HFF-Myc (cell line): ENCODE results near the gene CPSF4L.

Source experiments
- DNase-seq: peaks from one replicate; pipeline ENCODE4 v3.0.0-alpha.2; 2011; ENCODE audit warnings: low read depth; ENCODE audit errors: extremely low read depth
- H3K4me3 ChIP-seq: replicated peaks from 2 replicates; pipeline ENCODE4 v1.5.1; 2011; ENCODE audit warnings: low read depth, mild to moderate bottlenecking, control low read depth, low read length
- TF ChIP-seq, protein P1 (sequence below): IDR thresholded peaks from 2 replicates; pipeline ENCODE4 v1.5.1; 2012; ENCODE audit warnings: mild to moderate bottlenecking, low read depth, low read length, control low read depth; ENCODE audit errors: missing control alignments

CPSF4L gene

DNA sequence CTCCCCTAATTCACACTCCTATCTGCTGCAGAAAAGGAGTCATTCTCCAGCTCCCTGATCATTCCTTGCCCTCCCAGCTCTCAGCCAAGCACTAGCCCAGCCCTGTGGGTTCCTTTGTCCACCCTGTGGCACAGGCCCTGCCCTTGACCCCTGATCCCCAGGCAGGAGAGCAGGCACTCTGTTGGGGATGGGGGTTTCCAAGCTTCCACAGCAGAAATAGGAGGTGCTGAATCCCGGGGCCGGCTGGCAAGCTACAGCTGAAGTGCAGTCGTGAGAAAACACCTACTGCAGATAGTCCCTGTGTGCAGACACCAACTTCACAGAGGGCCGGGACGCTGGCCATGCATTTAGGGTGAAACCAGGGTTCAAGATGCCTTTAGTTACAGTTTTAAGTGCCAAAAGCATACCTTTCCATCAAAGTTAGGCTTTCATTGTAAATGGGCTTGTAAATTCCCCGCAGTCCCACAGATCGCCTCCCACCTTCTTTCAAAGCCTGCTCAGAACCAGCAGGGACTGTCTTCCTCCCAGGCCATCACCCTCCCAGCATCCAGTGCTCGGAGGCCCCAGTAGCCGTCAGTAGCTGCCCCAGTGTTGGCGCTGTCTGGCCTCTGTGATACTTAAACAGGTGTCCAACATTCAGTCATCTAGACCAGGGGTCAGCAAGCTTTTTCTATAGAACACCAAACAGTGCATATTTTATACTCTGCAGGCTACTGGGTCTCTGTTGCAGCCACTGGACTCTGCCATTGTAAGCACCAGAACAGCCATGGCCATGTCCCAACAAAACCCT, 10.6 kb downstream of the CPSF4L start:
- DNase-seq, result no peak
- H3K4me3 ChIP-seq, result no peak overlapping the region
- TF ChIP-seq, protein P1, sequence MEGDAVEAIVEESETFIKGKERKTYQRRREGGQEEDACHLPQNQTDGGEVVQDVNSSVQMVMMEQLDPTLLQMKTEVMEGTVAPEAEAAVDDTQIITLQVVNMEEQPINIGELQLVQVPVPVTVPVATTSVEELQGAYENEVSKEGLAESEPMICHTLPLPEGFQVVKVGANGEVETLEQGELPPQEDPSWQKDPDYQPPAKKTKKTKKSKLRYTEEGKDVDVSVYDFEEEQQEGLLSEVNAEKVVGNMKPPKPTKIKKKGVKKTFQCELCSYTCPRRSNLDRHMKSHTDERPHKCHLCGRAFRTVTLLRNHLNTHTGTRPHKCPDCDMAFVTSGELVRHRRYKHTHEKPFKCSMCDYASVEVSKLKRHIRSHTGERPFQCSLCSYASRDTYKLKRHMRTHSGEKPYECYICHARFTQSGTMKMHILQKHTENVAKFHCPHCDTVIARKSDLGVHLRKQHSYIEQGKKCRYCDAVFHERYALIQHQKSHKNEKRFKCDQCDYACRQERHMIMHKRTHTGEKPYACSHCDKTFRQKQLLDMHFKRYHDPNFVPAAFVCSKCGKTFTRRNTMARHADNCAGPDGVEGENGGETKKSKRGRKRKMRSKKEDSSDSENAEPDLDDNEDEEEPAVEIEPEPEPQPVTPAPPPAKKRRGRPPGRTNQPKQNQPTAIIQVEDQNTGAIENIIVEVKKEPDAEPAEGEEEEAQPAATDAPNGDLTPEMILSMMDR, result no peak

GRCh38 chr17:73249700-73250099, 12.0 kb downstream of the CPSF4L start:
- H3K4me3 ChIP-seq, result no peak overlapping the region
- TF ChIP-seq, protein P1, result no peak
- DNase-seq, result no peak

GRCh38 chr17:73248532-73248931, 13.1 kb downstream of the CPSF4L start:
- DNase-seq, result no peak
- TF ChIP-seq, protein P1, result no peak
- H3K4me3 ChIP-seq, result no peak overlapping the region

DNA sequence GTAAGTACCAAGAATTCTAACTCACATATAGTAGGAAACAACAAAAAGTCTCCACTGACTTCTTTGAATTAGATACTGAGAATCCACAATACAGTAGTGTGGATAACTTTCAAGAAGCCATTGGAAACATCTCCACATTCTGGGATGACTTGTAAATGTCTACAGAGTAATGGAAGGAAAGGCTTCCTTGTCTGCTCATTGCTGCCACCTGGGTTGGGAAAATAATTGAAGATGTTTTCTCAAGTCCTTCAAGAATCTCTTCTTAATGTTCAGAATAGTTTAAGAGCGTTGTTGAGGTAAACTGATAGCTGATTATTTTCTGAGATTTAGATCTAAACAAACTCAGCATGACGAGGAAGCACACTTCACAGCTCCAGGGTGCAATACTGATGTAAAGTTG, 14.0 kb downstream of the CPSF4L start:
- no peak for DNase-seq
- no peak overlapping the region for H3K4me3 ChIP-seq
- TF ChIP-seq, protein P1, result no peak

GRCh38 chr17:73240561-73240960, 21.1 kb downstream of the CPSF4L start:
- TF ChIP-seq, protein P1, result no peak
- no peak overlapping the region for H3K4me3 ChIP-seq
- no peak for DNase-seq

- TF ChIP-seq, protein P1, result no peak
- no peak for DNase-seq
- H3K4me3 ChIP-seq, result no peak overlapping the region
Observed at GRCh38 chr17:73237714-73238113, 24.0 kb downstream of the CPSF4L start.

GRCh38 chr17:73234736-73235135, 26.9 kb downstream of the CPSF4L start:
- TF ChIP-seq, protein P1, result no peak
- no peak overlapping the region for H3K4me3 ChIP-seq
- DNase-seq, result no peak
